ENCODE results near the gene LYST.

- TF ChIP-seq CHD2 (IDR thresholded peaks at IDR 0.05; ENCODE audit: low read length, partially characterized antibody) = no peak
- TF ChIP-seq CTCF (IDR thresholded peaks at IDR 0.05) = no peak
- no peak for TF ChIP-seq SIN3A (IDR thresholded peaks at IDR 0.05; ENCODE audit: borderline replicate concordance, low read depth, low read length)
- no peak for TF ChIP-seq USF2 (IDR thresholded peaks at IDR 0.05; ENCODE audit: borderline replicate concordance, low read depth, low read length)
- no peak for TF ChIP-seq YY1 (IDR thresholded peaks at IDR 0.05; ENCODE audit: low read depth)
- TF ChIP-seq NFIC (IDR thresholded peaks at IDR 0.05; ENCODE audit: borderline replicate concordance) = no peak
- TF ChIP-seq REST (IDR thresholded peaks at IDR 0.05; ENCODE audit: low read depth, low read length) = no peak
- no peak for TF ChIP-seq EZH2phosphoT487 (IDR thresholded peaks at IDR 0.05; ENCODE audit: borderline replicate concordance, low read depth)
- no peak for TF ChIP-seq MAX (IDR thresholded peaks at IDR 0.05; ENCODE audit: low read depth)
- TF ChIP-seq POLR2AphosphoS5 (IDR thresholded peaks at IDR 0.05; ENCODE audit: low read depth, low read length) = no peak
- TF ChIP-seq EP300 (IDR thresholded peaks at IDR 0.05; ENCODE audit: borderline replicate concordance in 1 of 2, low read depth in 1 of 2, low read length in 1 of 2) = no peak
- TF ChIP-seq GATA2 (CRISPR knock-in tag; IDR thresholded peaks at IDR 0.05) = no peak
- TF ChIP-seq TAF1 (IDR thresholded peaks at IDR 0.05; ENCODE audit: borderline replicate concordance, low read depth, low read length) = no peak
- no peak for TF ChIP-seq RAD21 (IDR thresholded peaks at IDR 0.05; ENCODE audit: low read length)
Measured at GRCh38 chr1:235825229-235825628, 41.5 kb downstream of the LYST start.
